Calu3 (cell line): ENCODE data around the gene CTSZ. TPM values are rescaled to one million over a fixed set of nuclear protein-coding genes. Genes with fewer than 3 reads are reported as not detected.
"Not testable (repeated sequence)": the region's sequence is repeated elsewhere in the genome, so short reads cannot be mapped to it uniquely, and the experiment has no call there.

Experiments
- BruUV-seq: library from RNA; stranded (reverse); fragments of 400-500 nt; replicated peaks from 2 replicates; lab custom pipeline; 2021; lab: Mats Ljungman, UMichigan
- CTCF ChIA-PET: fragments of 300-600 bp; sonication (Branson Sonifier 250); formaldehyde crosslinking; loops from one replicate; lab custom pipeline; 2022; ENCODE audit warnings: antibody characterized with exemption; lab: Charles Lee
- DNase-seq: peaks from one replicate; pipeline ENCODE4 v3.0.0; 2022
- H3K27ac Mint-ChIP-seq: one replicate; pipeline ENCODE4 v1.8.0; 2022; ENCODE audit warnings: mixed read lengths; ENCODE audit not compliant: unreplicated experiment
- H3K27me3 Mint-ChIP-seq: one replicate; pipeline ENCODE4 v1.8.0; 2022; ENCODE audit warnings: mixed read lengths; ENCODE audit not compliant: unreplicated experiment
- H3K36me3 Mint-ChIP-seq: one replicate; pipeline ENCODE4 v1.8.0; 2022; ENCODE audit warnings: mild to moderate bottlenecking, moderate library complexity, mixed read lengths; ENCODE audit not compliant: insufficient read depth, unreplicated experiment
- H3K4me1 Mint-ChIP-seq: one replicate; pipeline ENCODE4 v1.8.0; 2022; ENCODE audit warnings: mild to moderate bottlenecking, low read depth, mixed read lengths; ENCODE audit not compliant: unreplicated experiment
- H3K4me3 Mint-ChIP-seq: one replicate; pipeline ENCODE4 v1.8.0; 2022; ENCODE audit warnings: mild to moderate bottlenecking, low read depth, moderate library complexity, mixed read lengths; ENCODE audit not compliant: unreplicated experiment
- H3K9me3 Mint-ChIP-seq: one replicate; pipeline ENCODE4 v1.8.0; 2022; ENCODE audit warnings: low read depth, mixed read lengths; ENCODE audit not compliant: unreplicated experiment
- CTCF ChIP-seq: fragments of 200-600 bp; IDR thresholded peaks from one replicate; pipeline ENCODE4 v1.8.0; 2022; ENCODE audit warnings: antibody characterized with exemption; ENCODE audit not compliant: unreplicated experiment
- intact Hi-C: fragments of 100-400 bp; cut with micrococcal nuclease; formaldehyde crosslinking; loops from one replicate; pipeline ENCODE4 v1.10.0; 2022; ENCODE audit not compliant: unreplicated experiment
- total RNA-seq: library from RNA; stranded (reverse); gene quantifications from 2 replicates; pipeline ENCODE4 v1.2.3, GENCODE V29; 2022

The CTSZ gene
- total RNA-seq, 1 experiment from 2014 or later, result 183 TPM

GRCh38 chr20:58959652-58960051 lies 47.4 kb downstream of the CTSZ start:
- TF ChIP-seq CTCF, result no peak
- BruUV-seq, result no TSS peak
- H3K27me3 Mint-ChIP-seq, result peaks cover 24% of the 10 kb centered on the region

GRCh38 chr20:58956078-58956477 lies 51.0 kb downstream of the CTSZ start:
- intact Hi-C loops, result no loop called here
- H3K27ac Mint-ChIP-seq, result no peak overlapping the region
- no peaks in the 10 kb centered on the region for H3K9me3 Mint-ChIP-seq
- no peak overlapping the region for H3K4me3 Mint-ChIP-seq
- H3K27me3 Mint-ChIP-seq, result no peaks in the 10 kb centered on the region
- no peaks in the 10 kb centered on the region for H3K36me3 Mint-ChIP-seq
- no peak for DNase-seq
- H3K4me1 Mint-ChIP-seq, result peaks cover 8% of the 10 kb centered on the region
- CTCF ChIA-PET, result no interaction called here
- no TSS peak for BruUV-seq
- no peak for TF ChIP-seq CTCF

More at GRCh38 chr20:58959652-58960051, 47.4 kb downstream of the CTSZ start:
- H3K36me3 Mint-ChIP-seq, result no peaks in the 10 kb centered on the region
- H3K4me1 Mint-ChIP-seq, result peaks cover 8% of the 10 kb centered on the region
- no peak overlapping the region for H3K27ac Mint-ChIP-seq
- no peak for DNase-seq
- intact Hi-C loops, result no loop called here
- CTCF ChIA-PET, result no interaction called here
- no peak overlapping the region for H3K4me3 Mint-ChIP-seq
- H3K9me3 Mint-ChIP-seq, result no peaks in the 10 kb centered on the region

- BruUV-seq, result no TSS peak
- H3K36me3 Mint-ChIP-seq, result no peaks in the 10 kb centered on the region
- H3K4me3 Mint-ChIP-seq, result no peak overlapping the region
- TF ChIP-seq CTCF, result no peak
- no peaks in the 10 kb centered on the region for H3K4me1 Mint-ChIP-seq
- CTCF ChIA-PET, result no interaction called here
- no peak overlapping the region for H3K27ac Mint-ChIP-seq
- intact Hi-C loops, result no loop called here
- H3K27me3 Mint-ChIP-seq, result no peaks in the 10 kb centered on the region
- no peak for DNase-seq
- no peaks in the 10 kb centered on the region for H3K9me3 Mint-ChIP-seq
Measured at GRCh38 chr20:58953050-58953449, 54.0 kb downstream of the CTSZ start.

GRCh38 chr20:58950603-58951002 lies 56.5 kb downstream of the CTSZ start:
- no peak for TF ChIP-seq CTCF
- no peaks in the 10 kb centered on the region for H3K9me3 Mint-ChIP-seq
- no TSS peak for BruUV-seq
- intact Hi-C loops, result no loop called here
- no peaks in the 10 kb centered on the region for H3K36me3 Mint-ChIP-seq
- no peak for DNase-seq
- CTCF ChIA-PET, result no interaction called here
- H3K4me1 Mint-ChIP-seq, result no peaks in the 10 kb centered on the region
- no peak overlapping the region for H3K27ac Mint-ChIP-seq
- no peaks in the 10 kb centered on the region for H3K27me3 Mint-ChIP-seq
- H3K4me3 Mint-ChIP-seq, result no peak overlapping the region

- CTCF ChIA-PET, intact Hi-C loops, DNase-seq, H3K9me3 Mint-ChIP-seq, H3K36me3 Mint-ChIP-seq, BruUV-seq, H3K4me3 Mint-ChIP-seq, H3K27me3 Mint-ChIP-seq, H3K27ac Mint-ChIP-seq: not testable (repeated sequence)
- peaks cover 15% of the 10 kb centered on the region for H3K4me1 Mint-ChIP-seq
Measured at GRCh38 chr20:58947797-58948388, 59.2 kb downstream of the CTSZ start.
